Measurements from ENCODE around the gene FBXO36.

FBXO36 gene

GRCh38 chr2:230053753-230054478 lies 131.6 kb downstream of the FBXO36 start:
- DNase-seq: no peak

GRCh38 chr2:230060672-230061293 lies 138.5 kb downstream of the FBXO36 start:
- DNase-seq: no peak
